K562 (cell line): ENCODE data around the gene LRRC4B. TPM values are rescaled to one million over a fixed set of nuclear protein-coding genes. Genes with fewer than 3 reads are reported as not detected.

Source experiments
- ATAC-seq: fragments of 200-7000 bp; cut with Tn5 transposase; 3 replicates; pipeline ENCODE4 v1.9.1; 2020; ENCODE audit warnings: moderate library complexity
- BruUV-seq: library from RNA; stranded (reverse); fragments of 400-500 nt; replicated peaks from 2 replicates; lab custom pipeline; 2021; lab: Mats Ljungman, UMichigan
- CTCF ChIA-PET: fragments of 300-600 bp; formaldehyde crosslinking; extraction: SDS; loops from one replicate; lab custom pipeline; 2021; ENCODE audit warnings: low intra/inter-chr PET ratio; lab: Yijun Ruan, JAX
- POLR2A ChIA-PET: fragments of 300-600, 350-650 bp; sonication (Branson Sonifier 250); formaldehyde crosslinking; extraction: SDS; loops from one replicate; lab custom pipeline; 2021; ENCODE audit warnings: antibody characterized with exemption, inconsistent platforms; lab: Yijun Ruan, JAX
- DNase-seq, 4 experiments: peaks; one replicate each; pipeline versions ENCODE4 v3.0.0 to v3.0.0-alpha.2; 2011 to 2018; ENCODE audit warnings: low spot score in 3 of 4, mixed read lengths in 3 of 4; ENCODE audit errors: extremely low read depth in 1 of 4
- FAIRE-seq: peaks from 2 replicates; lab custom pipeline; 2011; peaks lifted over from hg19 to GRCh38; lab: Jason Lieb, UNC
- H2AFZ ChIP-seq: 2 replicates; pipeline ENCODE4 v1.6.0; 2011; ENCODE audit warnings: low read depth, low read length, control low read depth, inconsistent platforms
- H3K27ac ChIP-seq: fragments of 200-600 bp; 3 replicates; pipeline ENCODE4 v1.8.0; 2011; ENCODE audit warnings: low read depth, mild to moderate bottlenecking, control low read depth, inconsistent platforms, low read length, moderate library complexity, mixed read lengths; ENCODE audit errors: extremely low read depth
- H3K27me3 ChIP-seq, 2 experiments: fragments of 300-600 bp in 1 of 2; 2 replicates in 1 of 2; 3 replicates in 1 of 2; pipeline versions ENCODE4 v1.6.0 to v1.8.0; 2011; ENCODE audit warnings: inconsistent platforms in 2 of 2, low read length in 2 of 2, mild to moderate bottlenecking in 1 of 2, mixed read lengths in 1 of 2, moderate library complexity in 1 of 2; ENCODE audit not compliant: control insufficient read depth in 2 of 2, insufficient read depth in 2 of 2
- H3K36me3 ChIP-seq: fragments of 300-600 bp; 3 replicates; pipeline ENCODE4 v1.8.0; 2011; ENCODE audit warnings: mild to moderate bottlenecking, low read length, inconsistent platforms; ENCODE audit not compliant: control insufficient read depth, insufficient read depth
- H3K4me1 ChIP-seq, 2 experiments: fragments of 200-600 bp in 1 of 2; replicated peaks in 1 of 2; 2 replicates in 1 of 2; 3 replicates in 1 of 2; pipeline versions ENCODE4 v1.5.1 to v1.8.0; 2011; ENCODE audit warnings: inconsistent platforms in 2 of 2, low read length in 2 of 2, mild to moderate bottlenecking in 1 of 2, mixed read lengths in 1 of 2, moderate library complexity in 1 of 2; ENCODE audit not compliant: control insufficient read depth in 2 of 2, insufficient read depth in 2 of 2
- H3K4me2 ChIP-seq: 2 replicates; pipeline ENCODE4 v1.6.1; 2011; ENCODE audit warnings: low read length, control low read depth, inconsistent platforms, mixed read lengths; ENCODE audit not compliant: insufficient read depth
- H3K4me3 ChIP-seq: fragments of 200-600 bp; sonication (generic), shearing (Covaris generic); 2 replicates; pipeline ENCODE4 v1.5.1; 2016; ENCODE audit warnings: control low read depth, inconsistent platforms
- H3K79me2 ChIP-seq: fragments of 200-600 bp; 3 replicates; pipeline ENCODE4 v1.8.0; 2011; ENCODE audit warnings: low read length, inconsistent platforms; ENCODE audit not compliant: control insufficient read depth, insufficient read depth
- H3K9ac ChIP-seq, 2 experiments: 2 replicates each; pipeline versions ENCODE4 v1.6.0 to v1.6.1; 2011; ENCODE audit warnings: low read depth in 2 of 2, low read length in 2 of 2, control low read depth in 1 of 2, inconsistent platforms in 1 of 2, mild to moderate bottlenecking in 1 of 2, mixed read lengths in 1 of 2; ENCODE audit not compliant: insufficient read depth in 1 of 2
- H3K9me1 ChIP-seq: one replicate; pipeline ENCODE4 v1.6.0; 2011; ENCODE audit warnings: inconsistent platforms, mild to moderate bottlenecking, low read length, moderate library complexity; ENCODE audit not compliant: control insufficient read depth, insufficient read depth
- H3K9me3 ChIP-seq: replicated peaks from 2 replicates; pipeline ENCODE4 v1.5.1; 2011; ENCODE audit warnings: low read depth, low read length, inconsistent platforms; ENCODE audit not compliant: control insufficient read depth, insufficient read depth
- H4K20me1 ChIP-seq: replicated peaks from 2 replicates; pipeline ENCODE4 v1.6.1; 2011; ENCODE audit warnings: low read length, inconsistent platforms, mixed read lengths; ENCODE audit not compliant: control insufficient read depth, insufficient read depth
- ELK1 ChIP-seq: sonication (generic); formaldehyde crosslinking; IDR thresholded peaks from 2 replicates; pipeline ENCODE4 v1.8.1; 2022; ENCODE audit warnings: missing genetic modification reagents
- FOSL1 ChIP-seq: fragments of 200-800 bp; sonication (Bioruptor generic); conservative IDR thresholded peaks from 2 replicates; pipeline ENCODE4 v1.6.1; 2016; ENCODE audit warnings: missing genetic modification characterization, missing compliant biosample characterization
- HMBOX1 ChIP-seq: sonication (generic); IDR thresholded peaks from 2 replicates; pipeline ENCODE4 v1.6.1; 2016
- ZNF212 ChIP-seq: fragments of 450-650 bp; formaldehyde crosslinking; IDR thresholded peaks from 2 replicates; pipeline ENCODE4 v1.4.0; 2020; ENCODE audit warnings: mild to moderate bottlenecking
- ZNF282 ChIP-seq: sonication (generic); formaldehyde crosslinking; IDR thresholded peaks from 2 replicates; pipeline ENCODE4 v1.8.1; 2023; ENCODE audit warnings: missing genetic modification reagents
- WGBS: fragments of 100-300 bp; shearing (Covaris generic); methylation state at CpG from one replicate; pipeline ENCODE4 v1.1.6; 2016; ENCODE audit warnings: low coverage, mixed read lengths; ENCODE audit not compliant: insufficient coverage; ENCODE audit errors: missing lambda C conversion rate; 5-methylcytosine and 5-hydroxymethylcytosine counted together
- in situ Hi-C: fragments of 300-500 bp; cut with MboI; formaldehyde crosslinking; loops from 4 replicates; pipeline ENCODE4 v1.15.0; 2018; ENCODE audit warnings: inconsistent platforms, mixed read lengths
- intact Hi-C: fragments of 100-400 bp; cut with micrococcal nuclease; formaldehyde crosslinking; loops from 2 replicates; pipeline ENCODE4 v1.14.2; 2022
- polyA plus RNA-seq, 8 experiments: library from polyadenylated mRNA; depleted of rRNA in 4 of 8; stranded (reverse) in 5 of 8; unstranded in 3 of 8; fragments of >200 nt; fragmentation: Nextera tagmentation in 2 of 8; fragmentation: Illumina TruSeq in 1 of 8; extraction: Ambion mirVana in 2 of 8; extraction: Trizol in 1 of 8; gene quantifications; 2 replicates each; pipeline versions ENCODE4 v1.2.1 to v1.2.3, GENCODE V29; 2011 to 2014; ENCODE audit warnings: inconsistent platforms in 1 of 8, missing spikeins in 1 of 8
- total RNA-seq, 7 experiments: library from RNA; depleted of rRNA in 6 of 7; stranded (reverse); fragments of >200 nt in 6 of 7; fragmentation: Illumina TruSeq in 2 of 7; extraction: Trizol in 2 of 7; gene quantifications; 2 replicates each; pipeline versions ENCODE4 v1.2.1 to v1.2.3, GENCODE V29; 2011 to 2021; ENCODE audit warnings: low replicate concordance in 1 of 7

Gene LRRC4B
- total and polyA plus RNA-seq, 9 of the 15 experiments (the other 6 are each of a cell fraction or from before 2014, with no cell fraction given): 0.18 to 9.6 (median 2.9) TPM; not detected in 2

DNA sequence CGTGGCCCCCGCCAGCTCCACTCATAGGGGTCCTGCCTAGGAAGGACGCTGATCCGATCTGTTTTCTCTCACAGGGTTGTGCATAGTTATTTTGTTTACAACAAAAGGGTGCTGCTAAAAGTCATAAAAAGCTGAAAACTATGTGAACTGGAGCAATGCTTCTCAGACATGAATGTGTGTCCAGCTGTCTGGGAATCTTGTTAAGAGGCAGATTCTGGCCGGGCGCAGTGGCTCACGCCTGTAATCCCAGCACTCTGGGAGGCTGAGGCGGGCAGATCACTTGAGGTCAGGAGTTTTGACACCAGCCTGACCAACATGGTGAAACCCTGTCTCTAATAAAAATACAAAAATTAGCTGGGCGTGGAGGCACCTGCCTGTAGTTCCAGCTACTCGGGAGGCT lies 8.6 kb downstream of the LRRC4B start:
- intact Hi-C loops: no loop called here
- Histone ChIP-seq H3K9ac (0 out of 4 replicates have a peak overlapping the region, but pooled peaks of 1 of the 2 experiments have one; percentile 45), H3K36me3 (no peaks in the 10 kb centered on the region), H4K20me1 (no peaks in the 10 kb centered on the region), H3K4me1 (peaks cover 18 to 26% of the 10 kb centered on the region in 2 experiments), H3K27me3 (peaks cover 0 to 12% of the 10 kb centered on the region in 2 experiments; a peak in 2 of 5 replicates), H3K4me3 (no peak overlapping the region), H3K4me2 (no peak overlapping the region), H2AFZ (no peak overlapping the region), H3K27ac (no peak overlapping the region), H3K9me1 (no peaks in the 10 kb centered on the region), H3K9me3 (no peaks in the 10 kb centered on the region), H3K79me2 (no peaks in the 10 kb centered on the region)
- FAIRE-seq (no peak), ATAC-seq (no peak), DNase-seq (no peak)
- no peak for TF ChIP-seq ZNF282
- TF ChIP-seq FOSL1 (tag): no peak
- TF ChIP-seq HMBOX1: no peak
- no peak for TF ChIP-seq ELK1 (CRISPR knock-in tag)
- no peak for TF ChIP-seq ZNF212 (CRISPR knock-in tag)
- in situ Hi-C loops: no loop called here
- BruUV-seq: no TSS peak
- CTCF ChIA-PET: no interaction called here
- POLR2A ChIA-PET: interaction anchor here (1.5 kb wide), 1 partner anchor 235 kb away, joined by 3 read pairs; no protein-coding TSS in a partner anchor
- 38% methylated on average over 10 of the region's 10 CpGs for WGBS
